HCT116 (cell line): Measurements from ENCODE around the gene CCDC9. TPM values are rescaled to one million over a fixed set of nuclear protein-coding genes. Genes with fewer than 3 reads are reported as not detected.
"Not testable (repeated sequence)": the region's sequence is repeated elsewhere in the genome, so short reads cannot be mapped to it uniquely, and the experiment has no call there.

ENCODE experiments used
- ATAC-seq: fragments of 200-7000 bp; cut with Tn5 transposase; 2 replicates; pipeline ENCODE4 v1.9.1; 2020; ENCODE audit warnings: mild to moderate bottlenecking, moderate library complexity
- BruUV-seq: library from RNA; stranded (reverse); fragments of 400-500 nt; replicated peaks from 2 replicates; lab custom pipeline; 2021; lab: Mats Ljungman, UMichigan
- CTCF ChIA-PET: fragments of 300-600 bp; sonication (Branson Sonifier 250); formaldehyde crosslinking; loops from one replicate; lab custom pipeline; 2021; ENCODE audit warnings: antibody characterized with exemption; lab: Charles Lee
- POLR2A ChIA-PET: fragments of 300-600, 350-600 bp; sonication (Branson Sonifier 250); formaldehyde crosslinking; loops from one replicate; lab custom pipeline; 2021; ENCODE audit warnings: antibody characterized with exemption; lab: Charles Lee
- RAD21 ChIA-PET, 2 experiments: fragments of 300-600 bp; sonication (Branson Sonifier 250); formaldehyde crosslinking; loops; one replicate each; lab custom pipeline; 2023; ENCODE audit warnings: low total read pairs in 2 of 2; ENCODE audit not compliant: uncharacterized antibody in 2 of 2, unreplicated experiment in 2 of 2, low non-redundant PET in 1 of 2; lab: Charles Lee
- DNase-seq: peaks from one replicate; pipeline ENCODE4 v3.0.0-alpha.2; 2010; ENCODE audit warnings: low read depth, low spot score
- H2AFZ ChIP-seq: fragments of 200-600 bp; shearing (Covaris generic), sonication (generic); 2 replicates; pipeline ENCODE4 v1.6.1; 2017; ENCODE audit warnings: low read depth, mixed run types, mixed read lengths, antibody characterized with exemption, low read length; ENCODE audit not compliant: poor library complexity, severe bottlenecking
- H3K27ac ChIP-seq: 2 replicates; pipeline ENCODE4 v1.5.1; 2012; ENCODE audit warnings: low read depth, low read length
- H3K27me3 ChIP-seq: fragments of 200-600 bp; sonication (generic); 2 replicates; pipeline ENCODE4 v1.6.1; 2016; ENCODE audit warnings: mixed run types, low read length, mixed read lengths; ENCODE audit not compliant: insufficient read depth
- H3K36me3 ChIP-seq, 2 experiments: fragments of 200-500 bp in 1 of 2; fragments of 200-600 bp in 1 of 2; sonication (Bioruptor generic) in 1 of 2; sonication (generic) in 1 of 2; 2 replicates each; pipeline versions ENCODE4 v1.5.1 to v1.6.1; 2014 to 2016; ENCODE audit warnings: low read length in 2 of 2, inconsistent platforms in 1 of 2, mixed read lengths in 1 of 2, mixed run types in 1 of 2; ENCODE audit not compliant: insufficient read depth in 2 of 2, control insufficient read depth in 1 of 2
- H3K4me1 ChIP-seq, 2 experiments: fragments of 200-600 bp in 1 of 2; sonication (generic) in 1 of 2; 2 replicates each; pipeline versions ENCODE4 v1.5.1 to v1.6.1; 2012 to 2017; ENCODE audit warnings: low read length in 2 of 2, inconsistent platforms in 1 of 2, mild to moderate bottlenecking in 1 of 2, mixed read lengths in 1 of 2, mixed run types in 1 of 2, moderate library complexity in 1 of 2; ENCODE audit not compliant: insufficient read depth in 2 of 2, control insufficient read depth in 1 of 2
- H3K4me2 ChIP-seq: fragments of 200-600 bp; sonication (generic); 2 replicates; pipeline ENCODE4 v1.6.1; 2017; ENCODE audit warnings: mixed run types, low read length, mixed read lengths
- H3K4me3 ChIP-seq, 2 experiments: fragments of 200-600 bp in 1 of 2; sonication (generic) in 1 of 2; replicated peaks in 1 of 2; 2 replicates each; pipeline ENCODE4 v1.5.1; 2011 to 2016; ENCODE audit warnings: low read length in 2 of 2, control low read depth in 1 of 2, low read depth in 1 of 2, mild to moderate bottlenecking in 1 of 2, mixed read lengths in 1 of 2, mixed run types in 1 of 2
- H3K79me2 ChIP-seq: fragments of 200-600 bp; sonication (generic); 2 replicates; pipeline ENCODE4 v1.6.1; 2017; ENCODE audit warnings: mild to moderate bottlenecking, mixed run types, low read length, moderate library complexity, mixed read lengths; ENCODE audit not compliant: insufficient read depth
- H3K9ac ChIP-seq: fragments of 200-600 bp; sonication (generic); 2 replicates; pipeline ENCODE4 v1.6.1; 2016; ENCODE audit warnings: low read length, mixed read lengths
- H3K9me2 ChIP-seq: fragments of 200-600 bp; sonication (generic), shearing (Covaris generic); 2 replicates; pipeline ENCODE4 v1.6.1; 2017; ENCODE audit warnings: mixed run types, mild to moderate bottlenecking, moderate library complexity; ENCODE audit not compliant: insufficient read depth
- H3K9me3 ChIP-seq, 2 experiments: fragments of 200-500 bp in 1 of 2; fragments of 200-600 bp in 1 of 2; sonication (Bioruptor generic) in 1 of 2; sonication (generic) in 1 of 2; 2 replicates each; pipeline ENCODE4 v1.6.1; 2014 to 2017; ENCODE audit warnings: low read length in 2 of 2, mixed read lengths in 2 of 2, inconsistent platforms in 1 of 2, low read depth in 1 of 2, mild to moderate bottlenecking in 1 of 2, mixed run types in 1 of 2, moderate library complexity in 1 of 2; ENCODE audit not compliant: control insufficient read depth in 1 of 2, insufficient read depth in 1 of 2
- H4K20me1 ChIP-seq: fragments of 200-600 bp; sonication (generic), shearing (Covaris generic); 2 replicates; pipeline ENCODE4 v1.6.1; 2017; ENCODE audit warnings: mixed run types, mild to moderate bottlenecking, moderate library complexity; ENCODE audit not compliant: insufficient read depth
- CBX3 ChIP-seq: IDR thresholded peaks from 2 replicates; pipeline ENCODE4 v1.6.1; 2012; ENCODE audit warnings: low read depth
- CTCF ChIP-seq, 3 experiments: fragments of 200-600 bp in 1 of 3; sonication (generic) in 1 of 3; IDR thresholded peaks in 2 of 3; conservative IDR thresholded peaks in 1 of 3; 2 replicates each; pipeline ENCODE4 v1.5.1; 2012 to 2017; ENCODE audit warnings: low read depth in 2 of 3, low read length in 2 of 3, antibody characterized with exemption in 1 of 3, borderline replicate concordance in 1 of 3, control low read depth in 1 of 3, mild to moderate bottlenecking in 1 of 3, mixed read lengths in 1 of 3, mixed run types in 1 of 3, moderate library complexity in 1 of 3; ENCODE audit not compliant: insufficient read depth in 1 of 3
- EZH2 ChIP-seq: fragments of 200-600 bp; sonication (generic); IDR thresholded peaks from 2 replicates; pipeline ENCODE4 v1.6.1; 2017; ENCODE audit warnings: antibody characterized with exemption, mixed run types
- FOSL1 ChIP-seq: IDR thresholded peaks from 2 replicates; pipeline ENCODE4 v1.6.1; 2012; ENCODE audit warnings: low read depth
- POLR2A ChIP-seq: IDR thresholded peaks from 2 replicates; pipeline ENCODE4 v1.7.0; 2011; ENCODE audit warnings: borderline replicate concordance; ENCODE audit not compliant: insufficient read depth, insufficient read length; ENCODE audit errors: extremely low read depth
- POLR2AphosphoS5 ChIP-seq: IDR thresholded peaks from 2 replicates; pipeline ENCODE4 v1.6.1; 2011; ENCODE audit warnings: mild to moderate bottlenecking, low read depth, low read length, moderate library complexity
- RAD21 ChIP-seq: IDR thresholded peaks from 2 replicates; pipeline ENCODE4 v1.6.1; 2012; ENCODE audit warnings: low read depth, mild to moderate bottlenecking
- SIN3A ChIP-seq: IDR thresholded peaks from 2 replicates; pipeline ENCODE4 v1.6.1; 2012; ENCODE audit warnings: low read depth
- SP1 ChIP-seq: IDR thresholded peaks from 2 replicates; pipeline ENCODE4 v1.6.1; 2012; ENCODE audit warnings: low read depth
- YY1 ChIP-seq: IDR thresholded peaks from 2 replicates; pipeline ENCODE4 v1.6.1; 2011; ENCODE audit warnings: low read length, low read depth, moderate library complexity, mild to moderate bottlenecking; ENCODE audit not compliant: insufficient replicate concordance; ENCODE audit errors: extremely low read depth
- ZFX ChIP-seq: fragments of 450-650 bp; IDR thresholded peaks from 2 replicates; pipeline ENCODE4 v1.6.1; 2017
- intact Hi-C: fragments of 100-400 bp; cut with micrococcal nuclease; formaldehyde crosslinking; loops from 2 replicates; pipeline ENCODE4 v1.10.0; 2022
- total RNA-seq: library from RNA; stranded (reverse); gene quantifications from one replicate; pipeline ENCODE4 v1.2.1, GENCODE V29; 2021; ENCODE audit not compliant: unreplicated experiment
- TF ChIP-seq, protein P1 (sequence below): IDR thresholded peaks from 2 replicates; pipeline ENCODE4 v1.6.1; 2011; ENCODE audit warnings: mild to moderate bottlenecking, low read length, moderate library complexity; ENCODE audit not compliant: insufficient replicate concordance; ENCODE audit errors: extremely low read depth
- TF ChIP-seq, protein P2 (sequence below): IDR thresholded peaks from 2 replicates; pipeline ENCODE4 v1.6.1; 2012

CCDC9 gene
- total RNA-seq, 1 experiment from 2014 or later: 40.6 TPM

- H3K9ac ChIP-seq, ATAC-seq, H3K4me1 ChIP-seq, H3K79me2 ChIP-seq, H3K27ac ChIP-seq, BruUV-seq, H3K4me2 ChIP-seq, H3K4me3 ChIP-seq, H3K9me2 ChIP-seq, H3K36me3 ChIP-seq, H4K20me1 ChIP-seq, H3K27me3 ChIP-seq, CTCF ChIA-PET, DNase-seq, H2AFZ ChIP-seq, POLR2A ChIA-PET, intact Hi-C loops, H3K9me3 ChIP-seq: not testable (repeated sequence)
- RAD21 ChIA-PET: interaction anchor here in 1 of 2 experiments (0.6 kb wide), 1 partner anchor 134 kb away, joined by 6 read pairs; no protein-coding TSS in a partner anchor
Observed at GRCh38 chr19:47300867-47301266, 44.5 kb downstream of the CCDC9 start.

- H3K36me3 ChIP-seq: no peaks in the 10 kb centered on the region
- H3K4me3 ChIP-seq: no peak overlapping the region
- BruUV-seq: no TSS peak
- no peaks in the 10 kb centered on the region for H3K27me3 ChIP-seq
- POLR2A ChIA-PET: no interaction called here
- no peak overlapping the region for H3K27ac ChIP-seq
- RAD21 ChIA-PET: no interaction called here
- no peak overlapping the region for H3K9ac ChIP-seq
- no peaks in the 10 kb centered on the region for H3K9me3 ChIP-seq
- DNase-seq: no peak
- H3K79me2 ChIP-seq: no peaks in the 10 kb centered on the region
- H2AFZ ChIP-seq: no peak overlapping the region
- intact Hi-C loops: no loop called here
- H3K4me1 ChIP-seq: peaks cover 8 to 22% of the 10 kb centered on the region in 2 experiments; a peak in 3 of 4 replicates
- H4K20me1 ChIP-seq: no peaks in the 10 kb centered on the region
- H3K4me2 ChIP-seq: no peak overlapping the region
- CTCF ChIA-PET: no interaction called here
- no peak for ATAC-seq
- H3K9me2 ChIP-seq: no peaks in the 10 kb centered on the region
- TF ChIP-seq RAD21 (no peak), YY1 (no peak), POLR2A (no peak), POLR2AphosphoS5 (no peak), CTCF (IDR thresholded peaks at IDR 0.05 in 2 of 3, conservative IDR thresholded peaks at IDR 0.05 in 1 of 3; ENCODE audit: borderline replicate concordance in 1 of 3, insufficient read depth in 1 of 3, low read depth in 2 of 3, low read length in 2 of 3) (no peak), SIN3A (no peak), EZH2 (no peak), CBX3 (no peak), SP1 (no peak), ZFX (no peak), FOSL1 (no peak)
- TF ChIP-seq, protein P1, sequence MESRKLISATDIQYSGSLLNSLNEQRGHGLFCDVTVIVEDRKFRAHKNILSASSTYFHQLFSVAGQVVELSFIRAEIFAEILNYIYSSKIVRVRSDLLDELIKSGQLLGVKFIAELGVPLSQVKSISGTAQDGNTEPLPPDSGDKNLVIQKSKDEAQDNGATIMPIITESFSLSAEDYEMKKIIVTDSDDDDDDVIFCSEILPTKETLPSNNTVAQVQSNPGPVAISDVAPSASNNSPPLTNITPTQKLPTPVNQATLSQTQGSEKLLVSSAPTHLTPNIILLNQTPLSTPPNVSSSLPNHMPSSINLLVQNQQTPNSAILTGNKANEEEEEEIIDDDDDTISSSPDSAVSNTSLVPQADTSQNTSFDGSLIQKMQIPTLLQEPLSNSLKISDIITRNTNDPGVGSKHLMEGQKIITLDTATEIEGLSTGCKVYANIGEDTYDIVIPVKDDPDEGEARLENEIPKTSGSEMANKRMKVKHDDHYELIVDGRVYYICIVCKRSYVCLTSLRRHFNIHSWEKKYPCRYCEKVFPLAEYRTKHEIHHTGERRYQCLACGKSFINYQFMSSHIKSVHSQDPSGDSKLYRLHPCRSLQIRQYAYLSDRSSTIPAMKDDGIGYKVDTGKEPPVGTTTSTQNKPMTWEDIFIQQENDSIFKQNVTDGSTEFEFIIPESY: no peak
- TF ChIP-seq, protein P2, sequence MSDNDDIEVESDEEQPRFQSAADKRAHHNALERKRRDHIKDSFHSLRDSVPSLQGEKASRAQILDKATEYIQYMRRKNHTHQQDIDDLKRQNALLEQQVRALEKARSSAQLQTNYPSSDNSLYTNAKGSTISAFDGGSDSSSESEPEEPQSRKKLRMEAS: no peak
Observed at GRCh38 chr19:47302249-47302648, 45.9 kb downstream of the CCDC9 start.
